IMR-90 (cell line): ENCODE data around the gene PCBP3. TPM values are rescaled to one million over a fixed set of nuclear protein-coding genes. Genes with fewer than 3 reads are reported as not detected.

ENCODE experiments used
- ATAC-seq: fragments of 200-7000 bp; cut with Tn5 transposase; 2 replicates; pipeline ENCODE4 v1.9.1; 2020; ENCODE audit warnings: low read depth, mild to moderate bottlenecking, moderate library complexity
- BruUV-seq: library from RNA; stranded (reverse); fragments of 400-500 nt; replicated peaks from 2 replicates; lab custom pipeline; 2021; lab: Mats Ljungman, UMichigan
- CTCF ChIA-PET: fragments of 300-600 bp; formaldehyde crosslinking; extraction: SDS; loops from one replicate; lab custom pipeline; 2021; ENCODE audit warnings: antibody characterized with exemption; lab: Yijun Ruan, JAX
- POLR2A ChIA-PET: fragments of 300-600 bp; sonication (Branson Sonifier 250); formaldehyde crosslinking; loops from one replicate; lab custom pipeline; 2022; ENCODE audit warnings: antibody characterized with exemption; ENCODE audit not compliant: unreplicated experiment; lab: Charles Lee
- DNase-seq: peaks from one replicate; pipeline ENCODE4 v3.0.0; 2013
- H2AFZ ChIP-seq: replicated peaks from 2 replicates; pipeline ENCODE3; 2013; ENCODE audit warnings: low read length, mild to moderate bottlenecking; ENCODE audit not compliant: poor library complexity
- H2AK5ac ChIP-seq: 2 replicates; pipeline ENCODE4 v1.6.1; 2013; ENCODE audit warnings: low read depth, low read length, inconsistent platforms
- H2AK9ac ChIP-seq: replicated peaks from 2 replicates; pipeline ENCODE3; 2013; ENCODE audit warnings: mild to moderate bottlenecking, low read depth, low read length, moderate library complexity; ENCODE audit not compliant: poor library complexity
- H2BK120ac ChIP-seq: 2 replicates; pipeline ENCODE4 v1.6.1; 2013; ENCODE audit warnings: low read depth, low read length, inconsistent platforms
- H2BK15ac ChIP-seq: 3 replicates; pipeline ENCODE4 v1.6.1; 2013; ENCODE audit warnings: low read depth, low read length, inconsistent platforms
- H2BK20ac ChIP-seq: 2 replicates; pipeline ENCODE4 v1.6.1; 2013; ENCODE audit warnings: low read depth, mild to moderate bottlenecking, inconsistent platforms, low read length, moderate library complexity
- H2BK5ac ChIP-seq: 2 replicates; pipeline ENCODE4 v1.6.1; 2013; ENCODE audit warnings: mild to moderate bottlenecking, low read depth, low read length, inconsistent platforms; ENCODE audit not compliant: poor library complexity, severe bottlenecking
- H3K14ac ChIP-seq: replicated peaks from 2 replicates; pipeline ENCODE4 v1.6.1; 2013; ENCODE audit warnings: low read depth, low read length, inconsistent platforms
- H3K18ac ChIP-seq: 2 replicates; pipeline ENCODE4 v1.6.1; 2013; ENCODE audit warnings: low read depth, low read length, control low read depth
- H3K23ac ChIP-seq: 2 replicates; pipeline ENCODE4 v1.6.1; 2013; ENCODE audit warnings: low read depth, low read length, inconsistent platforms
- H3K27ac ChIP-seq: 2 replicates; pipeline ENCODE4 v1.5.1; 2013; ENCODE audit warnings: mild to moderate bottlenecking, control low read depth, low read length; ENCODE audit not compliant: insufficient read depth
- H3K27me3 ChIP-seq: 2 replicates; pipeline ENCODE4 v1.6.1; 2013; ENCODE audit warnings: low read length; ENCODE audit not compliant: control insufficient read depth, insufficient read depth
- H3K36me3 ChIP-seq: 2 replicates; pipeline ENCODE4 v1.6.1; 2013; ENCODE audit warnings: low read length, mixed read lengths; ENCODE audit not compliant: control insufficient read depth, insufficient read depth
- H3K4ac ChIP-seq: 2 replicates; pipeline ENCODE4 v1.6.1; 2013; ENCODE audit warnings: low read depth, low read length, inconsistent platforms
- H3K4me1 ChIP-seq: 2 replicates; pipeline ENCODE4 v1.6.1; 2013; ENCODE audit warnings: low read length, mixed read lengths; ENCODE audit not compliant: control insufficient read depth, insufficient read depth
- H3K4me2 ChIP-seq: 2 replicates; pipeline ENCODE4 v1.6.1; 2013; ENCODE audit warnings: low read depth, mild to moderate bottlenecking, control low read depth, low read length, moderate library complexity
- H3K4me3 ChIP-seq: 2 replicates; pipeline ENCODE4 v1.5.1; 2013; ENCODE audit warnings: low read depth, mild to moderate bottlenecking, control low read depth, low read length, moderate library complexity; ENCODE audit not compliant: insufficient read depth
- H3K56ac ChIP-seq: 2 replicates; pipeline ENCODE4 v1.6.1; 2013; ENCODE audit warnings: low read length, inconsistent platforms; ENCODE audit not compliant: insufficient read depth; ENCODE audit errors: extremely low read depth
- H3K79me1 ChIP-seq, 2 experiments: 2 replicates each; pipeline ENCODE4 v1.6.1; 2013; ENCODE audit warnings: low read length in 2 of 2, inconsistent platforms in 1 of 2, low read depth in 1 of 2
- H3K9ac ChIP-seq: 2 replicates; pipeline ENCODE4 v1.6.1; 2013; ENCODE audit warnings: low read depth, low read length, control low read depth
- H3K9me1 ChIP-seq: 2 replicates; pipeline ENCODE4 v1.6.1; 2013; ENCODE audit warnings: low read length, inconsistent platforms; ENCODE audit not compliant: insufficient read depth
- H3K9me3 ChIP-seq: 2 replicates; pipeline ENCODE4 v1.6.1; 2013; ENCODE audit warnings: low read length; ENCODE audit not compliant: control insufficient read depth, insufficient read depth
- H4K20me1 ChIP-seq: 2 replicates; pipeline ENCODE4 v1.6.1; 2013; ENCODE audit warnings: low read length, inconsistent platforms; ENCODE audit not compliant: insufficient read depth
- H4K5ac ChIP-seq: 2 replicates; pipeline ENCODE4 v1.6.1; 2013; ENCODE audit warnings: mild to moderate bottlenecking, low read depth, low read length, control low read depth
- H4K8ac ChIP-seq, 2 experiments: 2 replicates each; pipeline ENCODE4 v1.6.1; 2013; ENCODE audit warnings: low read depth in 2 of 2, low read length in 2 of 2, control low read depth in 1 of 2, inconsistent platforms in 1 of 2
- H4K91ac ChIP-seq: 2 replicates; pipeline ENCODE4 v1.6.1; 2013; ENCODE audit warnings: low read depth, low read length, inconsistent platforms; ENCODE audit not compliant: insufficient read depth
- BHLHE40 ChIP-seq: fragments of 150-350 bp; IDR thresholded peaks from 2 replicates; pipeline ENCODE4 v1.6.1; 2016; ENCODE audit warnings: mild to moderate bottlenecking, low read depth, low read length
- CEBPB ChIP-seq: IDR thresholded peaks from 2 replicates; pipeline ENCODE4 v1.6.1; 2012; ENCODE audit warnings: low read depth, low read length, improper control_type of control experiment
- FOS ChIP-seq: fragments of 150-350 bp; IDR thresholded peaks from 2 replicates; pipeline ENCODE4 v1.6.1; 2016; ENCODE audit warnings: low read depth, low read length
- MAFK ChIP-seq: IDR thresholded peaks from 2 replicates; pipeline ENCODE4 v1.6.1; 2012; ENCODE audit warnings: low read depth, low read length, improper control_type of control experiment
- MAZ ChIP-seq: IDR thresholded peaks from 2 replicates; pipeline ENCODE4 v1.6.1; 2012; ENCODE audit warnings: low read depth, mild to moderate bottlenecking, low read length, improper control_type of control experiment, moderate library complexity, borderline replicate concordance
- MXI1 ChIP-seq: IDR thresholded peaks from 2 replicates; pipeline ENCODE4 v1.6.1; 2012; ENCODE audit warnings: low read depth, mild to moderate bottlenecking, low read length, moderate library complexity, borderline replicate concordance
- NFE2L2 ChIP-seq: fragments of 150-350 bp; IDR thresholded peaks from 2 replicates; pipeline ENCODE4 v1.6.1; 2016; ENCODE audit warnings: low read depth, mild to moderate bottlenecking, low read length
- POLR2A ChIP-seq: IDR thresholded peaks from 2 replicates; pipeline ENCODE4 v1.6.1; 2012; ENCODE audit warnings: mild to moderate bottlenecking, low read depth, low read length
- RAD21 ChIP-seq: IDR thresholded peaks from 2 replicates; pipeline ENCODE4 v1.6.1; 2012; ENCODE audit warnings: low read length, improper control_type of control experiment
- RCOR1 ChIP-seq: IDR thresholded peaks from 2 replicates; pipeline ENCODE4 v1.6.1; 2012; ENCODE audit warnings: mild to moderate bottlenecking, low read length, improper control_type of control experiment; ENCODE audit not compliant: insufficient replicate concordance
- RFX5 ChIP-seq: IDR thresholded peaks from 2 replicates; pipeline ENCODE4 v1.8.0; 2012; ENCODE audit warnings: low read depth, mild to moderate bottlenecking, low read length, moderate library complexity
- SMC3 ChIP-seq: fragments of 150-350 bp; IDR thresholded peaks from 2 replicates; pipeline ENCODE4 v1.6.1; 2016; ENCODE audit warnings: low read depth, mild to moderate bottlenecking, antibody characterized with exemption, low read length, moderate library complexity
- WGBS, 2 experiments: methylation state at CpG; one replicate each; pipeline versions ENCODE4 v1.1.5 to v1.1.7; 2013; ENCODE audit warnings: missing lambda C conversion rate in 2 of 2; ENCODE audit not compliant: insufficient read length in 1 of 2; ENCODE audit errors: extremely low coverage in 2 of 2; 5-methylcytosine and 5-hydroxymethylcytosine counted together
- dilution Hi-C: fragments of 300-500 bp; cut with HindIII; formaldehyde crosslinking; loops from one replicate; pipeline ENCODE4 v1.14.3; 2018; ENCODE audit warnings: low sequenced_read_pairs; ENCODE audit not compliant: unreplicated experiment
- in situ Hi-C: fragments of 300-500 bp; cut with MboI; formaldehyde crosslinking; loops from 3 replicates; pipeline ENCODE4 v1.14.3; 2019; ENCODE audit warnings: low sequenced_read_pairs, inconsistent platforms, mixed read lengths
- intact Hi-C: fragments of 100-400 bp; cut with micrococcal nuclease; formaldehyde crosslinking; loops from 2 replicates; pipeline ENCODE4 v1.10.0; 2022
- polyA plus RNA-seq, 3 experiments: library from polyadenylated mRNA; depleted of rRNA; stranded (reverse); fragments of >200 nt; gene quantifications; 2 replicates each; pipeline ENCODE4 v1.2.3, GENCODE V29; 2012; ENCODE audit warnings: low replicate concordance in 1 of 3
- total RNA-seq: library from RNA; depleted of rRNA; stranded (reverse); fragments of >200 nt; gene quantifications from 2 replicates; pipeline ENCODE4 v1.2.3, GENCODE V29; 2012
- TF ChIP-seq, protein P1 (sequence below): fragments of 150-350 bp; IDR thresholded peaks from 2 replicates; pipeline ENCODE4 v1.6.1; 2017; ENCODE audit warnings: mild to moderate bottlenecking, antibody characterized with exemption, low read length, low read depth
- TF ChIP-seq, protein P2 (sequence below): conservative IDR thresholded peaks from 2 replicates; pipeline ENCODE4 v1.5.1; 2012; ENCODE audit warnings: mild to moderate bottlenecking, low read depth, low read length, improper control_type of control experiment
- TF ChIP-seq, protein P3 (sequence below): fragments of 150-350 bp; IDR thresholded peaks from 2 replicates; pipeline ENCODE4 v1.6.1; 2016; ENCODE audit warnings: low read depth, mild to moderate bottlenecking, low read length, moderate library complexity, borderline replicate concordance

The PCBP3 gene
- total and polyA plus RNA-seq, 2 of the 4 experiments (the other 2 are of a cell fraction) = 2.9 to 3.9 TPM

DNA sequence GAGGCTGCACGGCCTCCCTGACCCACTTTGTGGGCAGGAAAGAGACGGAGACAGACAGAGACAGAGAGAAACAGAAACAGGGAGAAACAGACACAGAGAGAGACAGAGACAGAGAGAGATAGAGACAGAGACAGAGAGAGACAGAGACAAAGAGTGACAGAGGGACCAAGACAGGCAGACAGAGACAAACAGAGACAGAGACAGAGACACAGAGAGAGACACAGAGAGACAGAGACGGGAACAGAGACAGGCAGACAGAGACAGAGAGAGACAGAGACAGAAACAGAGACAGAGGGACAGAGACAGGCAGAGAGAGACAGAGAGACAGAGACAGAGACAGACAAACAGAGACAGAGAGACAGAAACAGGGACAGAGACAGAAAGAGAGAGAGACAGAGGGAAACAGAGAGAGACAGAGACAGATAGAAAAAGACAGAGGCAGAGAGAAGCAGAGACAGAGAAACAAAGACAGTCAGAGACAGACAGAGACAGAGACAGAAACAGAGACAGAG lies 341.1 kb downstream of the PCBP3 start:
- peaks cover 62% of the 10 kb centered on the region for H3K36me3 ChIP-seq
- BruUV-seq = TSS peak; percentile 10
- no peaks in the 10 kb centered on the region for H3K27me3 ChIP-seq
- H3K18ac ChIP-seq = no peak overlapping the region; the same call in none of the 2 replicates
- H3K4me2 ChIP-seq = peak overlapping the region; percentile 91
- ATAC-seq (no peak), DNase-seq (no peak)
- peak overlapping the region; percentile 1; the same call in 1 of the 2 replicates for H3K56ac ChIP-seq
- peak overlapping the region; percentile 95 for H3K14ac ChIP-seq
- peak overlapping the region; percentile 30; the same call in 1 of the 2 replicates for H3K27ac ChIP-seq
- no peak overlapping the region for H2BK20ac ChIP-seq
- peak overlapping the region; percentile 65 for H2BK5ac ChIP-seq
- H2AK9ac ChIP-seq = peak overlapping the region; percentile 74
- peaks cover 23% of the 10 kb centered on the region for H3K4me1 ChIP-seq
- peak overlapping the region; percentile 95; the same call in 1 of the 2 replicates for H3K4me3 ChIP-seq
- intact Hi-C loops = no loop called here
- no peaks in the 10 kb centered on the region for H3K9me3 ChIP-seq
- H3K9ac ChIP-seq = peak overlapping the region; percentile 68
- peak overlapping the region; percentile 72; the same call in 1 of the 2 replicates for H3K4ac ChIP-seq
- dilution Hi-C loops = no loop called here
- ChIA-PET CTCF (no interaction called here), POLR2A (no interaction called here)
- WGBS, 2 experiments = 97% methylated on average over 3 of the region's 3 CpGs; no CpG with 5 or more reads in 1 of the 2 experiments
- H3K23ac ChIP-seq = peak overlapping the region; percentile 89
- TF ChIP-seq RCOR1 (no peak), POLR2A (no peak), MAZ (no peak), RAD21 (no peak), FOS (no peak), SMC3 (no peak), RFX5 (no peak), MXI1 (no peak), BHLHE40 (no peak), CEBPB (no peak), MAFK (no peak), NFE2L2 (no peak)
- TF ChIP-seq, protein P1, sequence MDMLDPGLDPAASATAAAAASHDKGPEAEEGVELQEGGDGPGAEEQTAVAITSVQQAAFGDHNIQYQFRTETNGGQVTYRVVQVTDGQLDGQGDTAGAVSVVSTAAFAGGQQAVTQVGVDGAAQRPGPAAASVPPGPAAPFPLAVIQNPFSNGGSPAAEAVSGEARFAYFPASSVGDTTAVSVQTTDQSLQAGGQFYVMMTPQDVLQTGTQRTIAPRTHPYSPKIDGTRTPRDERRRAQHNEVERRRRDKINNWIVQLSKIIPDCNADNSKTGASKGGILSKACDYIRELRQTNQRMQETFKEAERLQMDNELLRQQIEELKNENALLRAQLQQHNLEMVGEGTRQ = no peak
- TF ChIP-seq, protein P2, sequence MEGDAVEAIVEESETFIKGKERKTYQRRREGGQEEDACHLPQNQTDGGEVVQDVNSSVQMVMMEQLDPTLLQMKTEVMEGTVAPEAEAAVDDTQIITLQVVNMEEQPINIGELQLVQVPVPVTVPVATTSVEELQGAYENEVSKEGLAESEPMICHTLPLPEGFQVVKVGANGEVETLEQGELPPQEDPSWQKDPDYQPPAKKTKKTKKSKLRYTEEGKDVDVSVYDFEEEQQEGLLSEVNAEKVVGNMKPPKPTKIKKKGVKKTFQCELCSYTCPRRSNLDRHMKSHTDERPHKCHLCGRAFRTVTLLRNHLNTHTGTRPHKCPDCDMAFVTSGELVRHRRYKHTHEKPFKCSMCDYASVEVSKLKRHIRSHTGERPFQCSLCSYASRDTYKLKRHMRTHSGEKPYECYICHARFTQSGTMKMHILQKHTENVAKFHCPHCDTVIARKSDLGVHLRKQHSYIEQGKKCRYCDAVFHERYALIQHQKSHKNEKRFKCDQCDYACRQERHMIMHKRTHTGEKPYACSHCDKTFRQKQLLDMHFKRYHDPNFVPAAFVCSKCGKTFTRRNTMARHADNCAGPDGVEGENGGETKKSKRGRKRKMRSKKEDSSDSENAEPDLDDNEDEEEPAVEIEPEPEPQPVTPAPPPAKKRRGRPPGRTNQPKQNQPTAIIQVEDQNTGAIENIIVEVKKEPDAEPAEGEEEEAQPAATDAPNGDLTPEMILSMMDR = no peak
- TF ChIP-seq, protein P3, sequence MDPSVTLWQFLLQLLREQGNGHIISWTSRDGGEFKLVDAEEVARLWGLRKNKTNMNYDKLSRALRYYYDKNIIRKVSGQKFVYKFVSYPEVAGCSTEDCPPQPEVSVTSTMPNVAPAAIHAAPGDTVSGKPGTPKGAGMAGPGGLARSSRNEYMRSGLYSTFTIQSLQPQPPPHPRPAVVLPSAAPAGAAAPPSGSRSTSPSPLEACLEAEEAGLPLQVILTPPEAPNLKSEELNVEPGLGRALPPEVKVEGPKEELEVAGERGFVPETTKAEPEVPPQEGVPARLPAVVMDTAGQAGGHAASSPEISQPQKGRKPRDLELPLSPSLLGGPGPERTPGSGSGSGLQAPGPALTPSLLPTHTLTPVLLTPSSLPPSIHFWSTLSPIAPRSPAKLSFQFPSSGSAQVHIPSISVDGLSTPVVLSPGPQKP = no peak
- H2BK15ac ChIP-seq = no peak overlapping the region
- in situ Hi-C loops = no loop called here
- peaks cover 9% of the 10 kb centered on the region for H3K9me1 ChIP-seq
- H2BK120ac ChIP-seq = no peak overlapping the region
- peak overlapping the region in 1 of 2 experiments; percentile 25; a peak in 1 of 4 replicates for H4K8ac ChIP-seq
- no peak overlapping the region for H2AK5ac ChIP-seq
- H4K91ac ChIP-seq = no peak overlapping the region
- H2AFZ ChIP-seq = peak overlapping the region; percentile 56
- H4K20me1 ChIP-seq = peaks cover 73% of the 10 kb centered on the region
- no peak overlapping the region for H4K5ac ChIP-seq
- H3K79me1 ChIP-seq = peaks cover 11 to 68% of the 10 kb centered on the region in 2 experiments; a peak in 3 of 4 replicates
